Midbrain (tissue), 1 donor: ENCODE measurements around the gene ARHGAP27.

Experiments
- DNase-seq: peaks from one replicate; lab custom pipeline; 2025; lab: John Stamatoyannopoulos, UW

ARHGAP27 gene

DNA sequence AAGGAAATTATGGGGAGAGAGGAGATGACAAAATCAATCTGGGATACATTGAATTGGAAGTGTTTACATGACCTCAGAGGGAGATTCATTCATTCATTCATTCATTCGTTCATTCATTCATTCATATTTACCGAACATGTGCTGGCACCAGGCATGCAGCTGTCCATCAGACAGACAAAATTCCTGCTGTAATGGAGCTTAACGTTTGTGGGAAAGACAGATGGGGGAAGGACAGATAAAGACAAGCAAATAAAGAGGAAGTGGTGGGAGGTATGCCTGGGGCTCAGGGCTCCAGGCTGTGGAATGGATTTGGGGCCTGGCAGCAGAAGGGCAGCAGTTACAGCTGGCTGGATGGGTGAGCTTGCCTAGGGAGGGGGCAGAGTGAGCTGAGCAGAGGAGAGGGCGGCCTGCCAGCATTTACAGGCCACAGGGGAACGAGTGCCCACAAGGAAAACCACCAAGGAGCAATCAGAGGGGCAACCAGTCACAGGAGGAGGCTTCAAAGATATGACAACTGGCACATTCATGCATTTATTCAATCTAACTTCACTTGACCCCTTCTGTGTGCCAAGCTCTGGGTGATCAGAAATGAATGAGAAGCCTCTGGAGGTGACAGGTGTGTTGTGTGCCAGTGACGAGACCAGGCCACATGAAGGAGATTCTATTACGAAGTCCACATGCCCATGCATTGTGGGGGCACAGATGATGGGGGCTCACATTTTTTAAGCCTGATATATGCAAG lies 48.5 kb downstream of the ARHGAP27 start:
- DNase-seq: no peak

DNA sequence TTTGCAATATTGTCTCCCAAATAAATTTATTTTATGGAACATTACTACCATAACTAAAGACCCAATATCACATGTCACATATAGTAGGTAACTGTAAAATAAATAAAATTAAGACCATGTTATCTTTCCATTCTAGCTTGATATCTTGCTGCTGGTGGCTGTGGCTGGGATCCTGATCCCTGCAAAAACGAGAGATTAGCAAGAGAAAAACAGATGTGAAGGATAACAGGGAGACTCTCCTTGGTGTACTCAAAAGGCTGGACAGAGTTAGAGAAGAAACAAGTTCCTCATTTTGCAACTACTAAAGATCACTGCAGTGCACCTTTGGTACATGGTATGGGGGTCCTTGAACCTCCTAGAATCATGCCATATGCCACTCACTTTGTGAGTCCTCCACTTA lies 49.7 kb downstream of the ARHGAP27 start:
- DNase-seq: no peak

DNA sequence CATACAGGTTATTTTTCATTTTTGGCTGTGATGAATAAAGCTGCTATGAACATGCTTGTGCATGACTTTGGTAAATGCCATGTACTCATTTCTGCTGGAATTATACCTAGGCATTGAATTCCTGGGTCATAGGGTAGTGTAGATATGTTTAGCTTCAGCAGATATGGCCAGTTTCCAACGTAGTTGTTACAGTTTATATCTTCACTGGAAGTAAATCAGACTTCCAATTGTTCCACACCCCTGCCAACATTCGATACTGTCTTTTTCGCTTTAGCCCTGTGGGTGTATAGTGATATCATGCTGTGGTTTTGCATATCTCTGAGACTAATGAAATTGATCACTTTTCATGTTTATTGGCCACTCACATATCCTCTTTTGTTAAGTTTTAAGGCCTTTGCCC lies 50.4 kb downstream of the ARHGAP27 start:
- no peak for DNase-seq

DNA sequence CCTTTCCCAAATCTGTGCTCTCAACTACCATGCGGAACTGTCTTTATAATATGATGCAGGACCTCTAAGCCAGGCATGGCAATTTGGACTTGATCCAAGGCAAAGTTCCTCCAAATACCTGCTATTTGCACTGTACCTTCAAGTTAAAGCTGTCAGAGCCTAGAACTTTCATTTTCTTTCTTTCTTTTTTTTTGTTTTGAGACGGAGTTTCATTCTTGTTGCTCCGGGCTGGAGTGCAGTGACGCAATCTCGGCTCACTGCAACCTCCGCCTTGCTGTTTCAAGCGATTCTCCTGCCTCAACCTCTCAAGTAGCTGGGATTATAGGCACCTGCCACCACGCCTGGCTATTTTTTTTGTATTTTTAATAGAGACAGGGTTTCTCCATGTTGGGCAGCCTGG lies 51.7 kb downstream of the ARHGAP27 start:
- no peak for DNase-seq

DNA sequence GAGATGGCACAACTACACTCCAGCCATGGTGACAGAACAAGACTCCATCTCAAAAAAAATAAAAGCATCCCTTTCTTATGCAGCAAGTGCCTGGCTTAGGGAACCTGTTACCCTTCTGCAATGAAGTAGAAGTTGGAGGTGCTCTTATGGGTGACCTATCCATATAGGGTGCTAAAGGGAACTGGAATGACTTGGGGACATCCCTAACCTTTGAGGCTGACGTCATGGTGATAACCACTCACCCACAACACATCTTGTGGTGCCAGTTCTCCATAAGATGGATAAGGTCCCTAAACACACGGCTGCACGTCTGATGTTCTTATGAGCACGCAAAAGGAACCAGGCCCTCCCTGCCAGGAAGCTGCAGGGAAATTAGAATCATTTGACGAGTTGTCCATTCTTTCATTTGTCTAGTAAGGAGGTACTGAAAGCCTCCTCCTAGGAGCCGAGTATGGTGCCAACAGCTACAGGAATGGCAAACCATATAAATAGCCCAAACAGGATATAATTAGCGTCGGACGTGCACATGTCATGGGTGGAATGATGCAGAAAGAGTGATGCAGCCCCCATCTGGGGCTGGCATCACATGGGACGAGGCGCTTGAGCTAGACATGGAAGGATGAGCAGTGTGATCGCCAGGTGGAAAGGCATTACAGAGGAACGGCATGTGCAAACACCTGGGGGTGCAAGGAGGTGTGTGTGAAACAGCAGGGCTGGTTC lies 52.5 kb downstream of the ARHGAP27 start:
- no peak for DNase-seq

DNA sequence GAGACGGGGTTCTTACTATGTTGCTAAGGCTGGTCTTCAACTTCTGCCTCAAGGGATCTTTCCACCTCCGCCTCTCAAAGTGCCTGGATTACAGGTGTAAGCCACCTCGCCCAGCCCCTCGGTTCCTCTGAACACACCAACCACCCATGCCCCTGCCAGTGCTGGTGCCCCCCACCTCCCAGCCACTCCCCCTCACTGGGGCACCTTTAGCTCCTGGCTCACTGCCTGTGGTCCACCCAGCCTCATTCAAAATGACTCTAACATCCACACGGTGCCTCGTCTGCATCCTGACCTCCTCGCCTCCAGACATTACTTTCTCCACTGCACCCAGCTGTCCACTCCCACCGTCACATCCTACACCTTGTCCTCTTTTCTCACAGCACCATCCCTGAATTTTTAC lies 55.3 kb downstream of the ARHGAP27 start:
- DNase-seq: no peak

DNA sequence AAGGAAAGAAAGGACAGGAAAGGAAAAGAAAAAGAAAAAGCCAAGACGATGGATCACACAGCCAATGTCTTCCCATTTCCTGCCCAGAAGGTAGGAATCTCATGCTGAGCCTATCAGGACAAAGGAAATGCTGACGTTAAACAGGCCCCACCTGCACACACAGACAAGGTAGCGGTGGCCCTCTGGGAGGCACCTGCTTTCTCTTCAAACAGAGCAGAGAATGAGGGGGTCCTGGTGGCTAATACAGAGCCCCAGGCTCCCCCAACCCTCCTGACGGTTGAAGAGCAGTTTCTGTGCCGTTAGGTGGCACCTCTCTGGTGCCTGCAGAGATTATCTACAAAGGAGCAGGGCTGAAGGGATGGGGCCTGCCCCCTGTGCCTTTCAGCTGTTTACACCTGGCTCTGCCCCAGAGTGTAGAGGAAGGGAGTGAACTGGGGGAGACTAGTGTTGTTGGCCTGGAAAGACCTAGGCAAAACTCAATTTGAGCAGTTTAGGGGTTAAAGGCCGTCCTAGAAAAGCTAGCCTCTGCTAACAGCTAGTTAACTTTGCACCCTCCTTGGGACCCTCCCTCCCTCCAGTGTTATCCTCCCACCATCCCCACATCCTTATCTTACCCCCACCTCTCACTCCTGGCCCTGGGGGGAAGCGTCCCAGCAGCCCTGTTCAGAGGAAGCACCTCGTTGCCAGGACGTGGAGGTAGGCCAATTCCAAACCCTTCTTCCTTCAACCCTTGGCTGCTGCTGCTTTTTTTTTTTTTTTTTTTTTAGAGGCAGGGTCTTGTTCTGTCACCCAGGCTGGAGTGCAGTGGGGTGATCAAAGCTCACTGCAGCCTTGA lies 56.3 kb downstream of the ARHGAP27 start:
- DNase-seq: no peak

DNA sequence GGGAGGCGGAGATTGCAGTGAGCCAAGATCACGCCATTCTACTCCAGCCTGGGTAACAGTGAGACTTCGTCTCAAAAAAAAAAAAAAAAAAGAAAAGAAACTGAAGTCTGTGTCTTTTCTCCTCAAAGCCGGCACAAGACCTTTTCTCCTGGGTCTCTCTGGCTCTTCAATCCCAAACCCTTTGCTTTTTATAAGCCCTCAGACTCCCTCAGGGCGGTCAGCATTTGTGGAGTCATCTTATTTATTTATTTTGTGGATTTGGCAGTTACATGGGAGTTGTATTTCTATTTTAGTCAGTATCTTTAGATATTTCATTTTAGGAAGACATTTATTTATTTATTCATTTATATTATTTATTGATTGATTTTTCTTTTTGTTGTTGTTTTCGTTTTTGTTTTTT lies 58.2 kb downstream of the ARHGAP27 start:
- DNase-seq: no peak

DNA sequence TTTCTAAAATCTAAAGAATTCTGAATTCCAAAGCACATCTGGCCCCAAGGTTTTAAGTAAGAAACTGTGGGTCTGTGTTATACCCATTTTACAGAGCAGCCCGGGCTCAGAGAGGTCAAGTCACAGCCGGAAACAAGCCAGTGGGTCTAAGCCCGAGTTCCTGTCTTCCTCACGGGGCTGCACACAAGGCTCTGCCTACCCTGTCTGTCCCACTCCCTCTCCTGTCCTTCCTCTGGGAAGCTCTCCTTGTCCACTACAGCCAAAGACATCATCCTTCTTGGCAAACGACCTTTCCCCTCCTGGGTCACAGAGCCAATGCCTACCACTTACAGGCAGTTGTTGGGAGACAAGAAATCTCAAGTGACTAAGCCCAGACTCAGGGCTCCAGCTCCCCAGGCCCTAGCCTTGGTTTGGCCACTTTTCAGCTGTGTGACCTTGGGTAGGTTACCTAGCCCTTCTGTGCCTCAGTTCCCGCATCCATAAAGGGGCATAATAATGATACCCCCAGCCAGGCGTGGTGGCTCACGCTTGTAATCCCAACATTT lies 60.3 kb downstream of the ARHGAP27 start:
- DNase-seq: no peak

DNA sequence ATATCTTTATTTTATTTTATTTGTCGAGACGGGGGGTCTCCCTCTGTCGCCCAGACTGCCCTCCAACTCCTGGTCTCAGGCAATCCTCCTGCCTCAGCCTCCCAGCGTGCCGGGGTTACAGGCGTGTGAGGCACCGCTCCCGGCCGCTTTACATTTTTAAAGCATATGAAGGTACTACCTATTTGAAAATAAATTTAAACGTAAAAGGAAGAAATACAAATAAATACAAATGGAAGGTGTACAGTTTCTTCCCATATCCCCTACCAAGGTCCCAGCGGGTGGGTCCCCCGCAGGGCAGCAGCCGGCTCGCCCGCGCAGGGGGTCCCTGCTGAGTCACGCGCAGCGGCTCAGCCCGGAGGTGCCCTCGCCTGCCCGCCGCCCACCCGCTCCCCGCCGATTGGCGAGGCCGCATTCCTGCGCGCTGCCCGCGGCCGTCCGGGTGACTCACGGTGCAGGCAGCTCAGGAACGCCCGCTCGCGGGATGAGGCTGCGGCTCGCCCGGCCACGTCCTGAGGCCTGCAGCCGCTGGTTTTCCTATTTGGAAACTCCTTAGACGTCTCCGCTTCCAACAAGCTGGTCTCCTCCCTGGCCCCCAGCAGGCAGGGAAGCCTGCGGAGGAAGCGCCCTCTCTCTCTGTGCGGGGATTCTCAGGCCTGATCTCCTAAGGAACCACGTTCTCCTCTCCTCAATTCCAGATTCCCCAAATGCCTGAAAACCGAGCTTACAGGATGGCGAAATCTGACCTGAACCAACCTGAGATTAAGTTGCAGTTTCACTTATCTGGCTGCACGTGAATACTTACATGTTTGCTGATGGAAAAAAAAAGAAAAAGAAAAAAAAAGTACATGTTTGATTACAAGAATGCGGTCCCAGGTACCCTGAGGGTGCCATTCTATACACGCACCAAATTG lies 61.0 kb downstream of the ARHGAP27 start:
- peak; percentile 13 for DNase-seq

DNA sequence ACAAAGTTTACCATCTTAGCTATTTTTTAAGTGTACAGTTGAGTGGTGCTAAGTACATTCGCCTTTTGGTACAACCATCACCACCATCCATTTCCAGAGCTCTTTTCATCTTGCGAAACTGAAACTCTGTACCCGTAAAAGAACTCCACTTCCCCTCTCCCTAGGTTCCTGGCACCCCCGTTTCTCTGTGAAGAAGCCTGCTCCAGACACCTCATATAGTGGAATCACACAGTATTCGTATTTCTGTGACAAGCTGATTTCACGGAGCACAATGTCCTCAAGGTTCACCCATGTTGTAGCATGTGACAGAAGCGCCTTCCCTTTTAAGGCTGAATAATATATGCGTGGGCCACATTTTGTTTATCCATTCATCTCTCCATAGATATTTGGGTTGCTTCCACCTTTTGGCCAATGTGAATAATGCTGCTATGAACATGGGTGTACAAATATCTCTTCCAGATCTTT lies 61.7 kb downstream of the ARHGAP27 start:
- DNase-seq: no peak

DNA sequence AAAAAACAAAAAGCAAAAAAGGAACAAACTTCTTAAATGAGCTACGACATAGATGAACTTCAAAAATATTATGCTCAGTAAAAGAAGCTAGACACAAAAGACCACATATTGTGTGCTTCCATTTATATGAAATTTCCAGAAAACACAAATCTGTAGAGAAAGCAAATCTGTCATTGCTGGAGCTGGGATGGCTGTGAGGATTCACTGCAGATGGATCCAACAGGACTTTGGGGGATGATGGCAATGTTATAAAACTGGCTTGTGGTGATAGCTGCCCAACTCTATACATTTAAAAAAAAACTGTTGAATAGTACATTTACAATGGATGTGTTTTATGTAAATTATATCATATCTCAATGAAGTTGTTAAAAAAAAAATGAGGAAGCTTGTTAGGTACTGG lies 63.2 kb downstream of the ARHGAP27 start:
- DNase-seq: no peak

DNA sequence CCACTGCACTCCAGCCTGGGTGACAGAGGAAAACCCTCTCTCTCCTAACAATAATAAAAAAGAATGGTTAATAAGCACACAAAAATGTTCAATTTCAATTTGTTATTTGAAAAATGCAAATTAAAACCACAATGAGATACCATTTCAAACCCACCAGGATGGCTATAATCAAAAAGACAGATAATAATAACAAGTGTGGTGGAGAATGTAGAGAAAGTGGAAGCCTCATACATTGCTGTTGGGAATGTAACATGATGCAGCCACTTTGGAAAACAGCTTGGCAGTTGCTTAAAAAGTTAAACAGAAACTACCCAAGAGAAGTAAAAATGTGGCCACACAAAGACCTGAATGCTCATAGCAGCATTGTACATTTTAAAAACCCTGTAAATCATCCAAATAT lies 64.0 kb downstream of the ARHGAP27 start:
- DNase-seq: no peak

DNA sequence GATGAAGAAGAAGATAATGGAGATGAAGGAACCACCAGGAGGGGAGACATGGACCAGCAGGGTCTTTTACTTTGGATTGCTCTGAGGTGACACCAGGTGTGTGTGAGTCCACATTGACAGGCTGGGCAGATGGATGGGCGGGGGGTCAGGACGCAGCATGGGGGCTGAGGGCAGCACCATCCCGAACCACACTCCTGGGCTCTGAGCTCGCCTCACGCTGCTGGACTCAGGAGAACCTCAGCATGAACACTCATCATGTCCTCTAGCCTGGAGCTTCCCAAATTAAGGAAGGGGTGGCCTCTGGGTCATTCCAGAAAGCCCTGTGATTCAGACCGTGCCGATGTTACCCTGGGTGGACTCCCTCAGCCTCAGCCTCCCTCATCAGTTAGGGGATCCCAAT lies 65.5 kb downstream of the ARHGAP27 start:
- no peak for DNase-seq

DNA sequence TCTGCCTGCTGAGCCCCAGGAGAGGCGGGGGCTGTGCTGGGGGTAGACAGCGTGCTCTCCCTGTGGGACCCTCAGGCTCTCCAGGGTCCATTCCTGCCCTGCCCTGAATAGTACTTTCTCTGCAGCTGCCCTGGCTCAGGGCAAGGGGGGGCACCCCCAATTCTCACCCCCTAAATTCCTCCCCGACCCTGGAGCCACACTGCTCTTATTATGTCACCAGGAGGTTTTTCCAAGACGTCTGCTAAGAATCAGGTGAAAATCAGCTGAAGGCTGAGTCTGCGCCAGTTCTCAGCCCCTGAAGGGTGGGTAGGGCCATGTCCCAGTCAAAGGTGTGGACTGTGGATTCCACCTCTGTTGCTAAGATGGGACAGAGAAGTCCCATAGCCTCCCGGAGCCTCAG lies 66.0 kb downstream of the ARHGAP27 start:
- DNase-seq: no peak

DNA sequence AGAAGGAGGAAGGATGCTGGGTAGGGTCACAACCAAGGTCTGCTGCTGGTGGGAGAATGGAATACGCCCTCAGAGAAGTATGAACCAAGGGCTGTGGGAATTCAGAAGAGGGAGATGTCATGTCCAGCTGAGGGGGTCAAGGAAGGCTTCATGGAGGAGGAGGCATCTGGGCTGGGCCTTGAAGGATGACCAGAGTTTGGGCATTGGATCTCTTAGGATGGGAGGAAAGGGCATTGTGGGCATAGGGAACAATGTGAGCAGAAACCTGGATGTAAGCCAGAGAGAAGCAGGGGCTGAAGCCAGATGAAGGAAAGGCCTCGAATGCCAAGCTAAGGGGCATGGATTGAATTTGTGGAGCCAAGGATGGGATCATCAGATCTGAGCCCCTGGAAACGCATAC lies 66.6 kb downstream of the ARHGAP27 start:
- no peak for DNase-seq

DNA sequence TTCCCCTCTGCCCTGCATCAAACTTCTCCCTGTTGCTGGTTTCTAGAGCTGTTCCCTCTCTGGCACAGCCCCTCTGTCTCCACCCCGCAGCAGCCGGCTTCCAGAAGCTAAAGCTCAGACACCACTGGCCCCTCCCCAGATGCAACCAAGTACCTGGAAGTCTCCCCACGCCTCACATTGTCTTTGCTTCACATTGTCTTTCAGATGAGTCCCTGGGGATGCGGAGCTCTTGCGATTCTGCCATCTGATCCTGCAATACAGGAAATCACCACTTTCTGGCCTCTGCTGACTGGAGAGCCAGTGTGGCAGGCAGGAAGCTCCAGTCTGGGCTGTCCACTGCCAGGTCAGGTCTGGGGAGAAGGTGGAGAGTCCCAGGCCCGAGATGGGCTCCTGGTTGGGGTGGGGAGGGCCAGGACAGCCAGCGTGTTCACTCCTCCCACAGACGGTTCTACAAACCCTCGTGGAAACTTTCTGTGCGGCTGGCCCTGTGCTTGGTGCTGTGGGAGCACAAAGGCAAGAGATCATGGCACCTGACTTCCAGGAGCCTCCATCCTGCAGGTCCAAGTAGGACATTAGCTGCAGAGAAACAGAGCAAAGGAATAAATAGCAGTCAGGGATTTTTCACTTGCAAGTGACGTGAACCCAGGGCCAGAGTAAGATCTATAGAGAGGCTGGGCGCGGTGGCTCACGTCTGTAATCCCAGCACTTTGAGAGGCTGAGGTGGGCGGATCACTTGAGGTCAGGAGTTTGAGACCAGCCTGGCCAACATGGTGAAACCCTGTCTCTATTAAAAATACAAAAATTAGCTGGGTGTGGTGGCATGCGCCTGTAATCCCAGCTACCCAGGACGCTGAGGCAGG lies 67.9 kb downstream of the ARHGAP27 start:
- no peak for DNase-seq

DNA sequence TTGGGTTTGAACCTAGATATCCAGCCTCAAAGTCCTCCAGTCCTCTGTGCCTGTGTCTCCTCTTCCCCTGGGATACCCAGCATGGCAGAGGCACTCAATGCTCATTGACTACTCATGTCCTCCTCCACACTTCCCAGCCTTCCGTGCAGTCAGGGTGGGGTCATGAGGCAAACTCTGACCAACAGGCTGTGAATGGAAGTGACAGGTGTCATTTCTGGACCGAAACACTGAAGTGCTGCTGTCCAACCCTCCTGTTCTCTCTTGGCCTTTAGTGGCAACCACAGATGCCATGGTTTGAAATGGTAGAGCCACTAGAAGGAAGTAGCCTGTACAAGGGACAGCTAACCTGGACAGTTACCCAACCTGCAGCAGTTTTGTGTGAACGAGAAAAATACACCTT lies 69.2 kb downstream of the ARHGAP27 start:
- no peak for DNase-seq

DNA sequence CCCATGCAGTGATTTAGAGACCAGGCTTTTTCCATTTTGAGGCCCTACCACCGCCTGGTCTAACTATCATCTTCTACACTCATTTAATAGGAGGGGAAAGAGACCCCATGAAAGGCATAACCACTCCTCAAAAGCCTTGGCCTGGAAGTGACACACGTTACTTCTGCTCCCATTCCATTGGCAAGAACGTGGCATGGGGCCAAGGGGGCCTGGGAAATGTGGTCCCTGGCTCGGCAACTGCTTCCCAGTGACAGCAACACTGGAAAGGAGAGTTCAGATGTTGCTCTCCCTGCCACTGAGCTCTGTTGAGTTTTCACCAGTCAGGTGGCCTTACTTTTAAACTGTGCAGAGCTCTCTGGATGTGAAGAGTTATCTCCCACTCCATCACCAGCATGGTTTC lies 70.7 kb downstream of the ARHGAP27 start:
- no peak for DNase-seq

DNA sequence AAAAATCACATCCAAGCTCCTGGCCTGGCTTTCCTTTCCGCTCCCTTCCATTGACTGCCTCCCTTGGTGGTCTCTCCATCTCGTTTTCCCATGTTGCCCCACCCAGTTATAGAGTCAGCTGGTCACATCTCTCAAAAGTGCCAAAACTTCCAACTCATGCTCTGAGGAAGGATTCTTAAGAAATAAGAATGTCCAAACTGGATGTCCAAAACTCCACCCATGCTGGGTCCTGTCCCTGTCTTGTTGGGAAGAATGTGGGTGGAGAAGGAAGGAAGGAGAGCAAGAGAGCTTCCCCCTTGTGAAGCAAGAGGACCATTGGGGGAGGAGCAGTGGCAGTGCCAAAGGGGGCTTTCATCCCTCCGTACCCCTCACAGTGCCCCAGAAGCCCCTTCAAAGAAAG lies 71.2 kb downstream of the ARHGAP27 start:
- DNase-seq: no peak
